ENCODE data around the gene ATP9B.

DNA sequence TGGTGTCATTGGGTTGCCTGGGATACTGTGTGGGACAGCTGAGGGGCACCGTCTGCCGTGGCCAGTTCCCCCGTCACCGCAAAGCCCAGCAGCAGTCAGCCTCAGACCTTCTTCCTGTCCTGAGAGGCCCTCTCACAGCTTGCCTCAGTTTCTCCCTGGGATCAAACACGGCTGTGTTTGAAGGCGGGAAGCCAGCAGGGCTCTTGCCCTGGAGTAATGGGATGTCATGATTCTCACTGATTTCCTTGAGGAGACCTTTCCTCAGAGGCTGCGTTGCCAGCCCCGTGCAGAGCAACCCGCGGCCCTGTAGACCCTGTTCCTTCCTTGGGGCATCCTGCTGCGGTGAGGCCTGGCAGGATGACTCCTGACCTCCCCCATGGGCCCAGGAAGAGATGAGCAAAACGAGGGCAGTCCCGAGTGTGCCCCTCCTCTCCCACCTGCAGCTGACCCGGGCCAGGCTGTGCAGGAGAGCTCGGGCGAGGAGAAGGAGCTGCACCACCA is 312.7 kb downstream of the ATP9B start:
- TF ChIP-seq CTCF (IDR thresholded peaks at IDR 0.05) (no peak), EZH2 (IDR thresholded peaks at IDR 0.05) (no peak)
